Gastroesophageal sphincter (tissue), 4 donors: Measurements from ENCODE around the gene HCFC1R1. TPM values are rescaled to one million over a fixed set of nuclear protein-coding genes. Genes with fewer than 3 reads are reported as not detected.
"Not testable (repeated sequence)": the region's sequence is repeated elsewhere in the genome, so short reads cannot be mapped to it uniquely, and the experiment has no call there.

ENCODE experiments used
- ATAC-seq: fragments of 150-250 bp; one replicate; pipeline ENCODE4 v1.9.1; 2016; ENCODE audit warnings: mild to moderate bottlenecking, moderate library complexity
- H3K27ac ChIP-seq, 4 donors: fragments of 200-600 bp; sonication (generic) in 3 of 4; 1 replicate in 3 of 4; 2 replicates in 1 of 4; pipeline ENCODE4 v1.5.1; 2016 to 2019
- H3K27me3 ChIP-seq: fragments of 200-600 bp; sonication (generic); one replicate; pipeline ENCODE4 v1.5.1; 2019
- H3K36me3 ChIP-seq, 2 donors: fragments of 200-600 bp; sonication (generic); one replicate each; pipeline ENCODE4 v1.5.1; 2019; ENCODE audit warnings: control low read depth in 1 of 2
- H3K4me1 ChIP-seq, 3 donors: fragments of 200-600 bp; sonication (generic); 1 replicate in 2 of 3; 2 replicates in 1 of 3; pipeline ENCODE4 v1.5.1; 2016 to 2019; ENCODE audit warnings: control low read depth in 2 of 3
- H3K4me3 ChIP-seq, 2 donors: fragments of 200-600 bp; sonication (generic); one replicate each; pipeline ENCODE4 v1.5.1; 2019; ENCODE audit warnings: mild to moderate bottlenecking in 1 of 2, moderate library complexity in 1 of 2
- H3K9me3 ChIP-seq, 3 donors: fragments of 200-600 bp; sonication (generic); one replicate each; pipeline ENCODE4 v1.5.1; 2017 to 2019; ENCODE audit warnings: control low read depth in 2 of 3
- EP300 ChIP-seq: sonication (generic); formaldehyde crosslinking; IDR thresholded peaks from one replicate; pipeline ENCODE4 v1.6.1; 2017; ENCODE audit warnings: antibody characterized with exemption, mild to moderate bottlenecking
- POLR2A ChIP-seq, 2 donors: fragments of 450-650 bp; IDR thresholded peaks; one replicate each; pipeline ENCODE4 v1.6.1; 2017; ENCODE audit warnings: antibody characterized with exemption in 2 of 2, mild to moderate bottlenecking in 2 of 2, moderate library complexity in 1 of 2
- POLR2AphosphoS5 ChIP-seq: sonication (generic); formaldehyde crosslinking; IDR thresholded peaks from one replicate; pipeline ENCODE4 v1.6.1; 2017; ENCODE audit warnings: antibody characterized with exemption
- WGBS, 2 donors: methylation state at CpG; one replicate each; pipeline ENCODE4 v1.1.5; 2018; ENCODE audit warnings: low coverage in 1 of 2; 5-methylcytosine and 5-hydroxymethylcytosine counted together
- total RNA-seq, 4 donors: library from RNA; depleted of rRNA; stranded (reverse); fragments of >200 nt; gene quantifications; one replicate each; pipeline ENCODE4 v1.1.0, GENCODE V29; 2016
- TF ChIP-seq, protein P1 (sequence below), 4 experiments: fragments of 200-600 bp in 2 of 4; fragments of 450-650 bp in 2 of 4; sonication (generic) in 1 of 4; IDR thresholded peaks; one replicate each; pipeline ENCODE4 v1.5.1; 2017 to 2019; ENCODE audit warnings: antibody characterized with exemption in 4 of 4, mild to moderate bottlenecking in 2 of 4, moderate library complexity in 2 of 4

HCFC1R1 gene
- 10 to 100 TPM; 20.1 to 94.9 (median 40.5) TPM for total RNA-seq

- peak within 1 kb of the TSS; percentile 93 to 97 (median 96) for H3K27ac ChIP-seq
- H3K4me1 ChIP-seq = peaks cover 0 to 72% (median 33%) of the 10 kb centered on the region in 3 donors
- no peaks in the 10 kb centered on the region for H3K9me3 ChIP-seq
- ATAC-seq = peak; percentile 85
- peaks cover 12% of the 10 kb centered on the region for H3K27me3 ChIP-seq
- peak within 1 kb of the TSS; percentile 60 to 81 for H3K4me3 ChIP-seq
- WGBS, 2 donors = 20% methylated on average over 1 of the region's 69 CpGs; no CpG with 5 or more reads in 1 of the 2 donors
- peaks cover 0 to 22% of the 10 kb centered on the region in 2 donors for H3K36me3 ChIP-seq
- TF ChIP-seq, protein P1, sequence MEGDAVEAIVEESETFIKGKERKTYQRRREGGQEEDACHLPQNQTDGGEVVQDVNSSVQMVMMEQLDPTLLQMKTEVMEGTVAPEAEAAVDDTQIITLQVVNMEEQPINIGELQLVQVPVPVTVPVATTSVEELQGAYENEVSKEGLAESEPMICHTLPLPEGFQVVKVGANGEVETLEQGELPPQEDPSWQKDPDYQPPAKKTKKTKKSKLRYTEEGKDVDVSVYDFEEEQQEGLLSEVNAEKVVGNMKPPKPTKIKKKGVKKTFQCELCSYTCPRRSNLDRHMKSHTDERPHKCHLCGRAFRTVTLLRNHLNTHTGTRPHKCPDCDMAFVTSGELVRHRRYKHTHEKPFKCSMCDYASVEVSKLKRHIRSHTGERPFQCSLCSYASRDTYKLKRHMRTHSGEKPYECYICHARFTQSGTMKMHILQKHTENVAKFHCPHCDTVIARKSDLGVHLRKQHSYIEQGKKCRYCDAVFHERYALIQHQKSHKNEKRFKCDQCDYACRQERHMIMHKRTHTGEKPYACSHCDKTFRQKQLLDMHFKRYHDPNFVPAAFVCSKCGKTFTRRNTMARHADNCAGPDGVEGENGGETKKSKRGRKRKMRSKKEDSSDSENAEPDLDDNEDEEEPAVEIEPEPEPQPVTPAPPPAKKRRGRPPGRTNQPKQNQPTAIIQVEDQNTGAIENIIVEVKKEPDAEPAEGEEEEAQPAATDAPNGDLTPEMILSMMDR (IDR thresholded peaks at IDR 0.05) = no peak
- TF ChIP-seq POLR2A (IDR thresholded peaks at IDR 0.05) (peak; percentile 64 to 68), EP300 (no peak), POLR2AphosphoS5 (peak; percentile 72)
Observed at GRCh38 chr16:3023669-3024478, at the start of gene HCFC1R1, which contains the start of gene THOC6. Gene HCFC1R1, minus strand, starts transcription at chr16:3023942. Its CDS starts 1 bp downstream, at chr16:3023941. Gene THOC6, plus strand, starts transcription at chr16:3024035. Its CDS starts 292 bp downstream, at chr16:3024327.

- TF ChIP-seq POLR2AphosphoS5 (no peak), POLR2A (IDR thresholded peaks at IDR 0.05) (no peak), EP300 (no peak)
- TF ChIP-seq, protein P1 (IDR thresholded peaks at IDR 0.05) = no peak
- Histone ChIP-seq H3K9me3 (no peaks in the 10 kb centered on the region), H3K36me3 (no peaks in the 10 kb centered on the region), H3K27me3 (peaks cover 9% of the 10 kb centered on the region), H3K27ac (no peak overlapping the region), H3K4me1 (no peaks in the 10 kb centered on the region), H3K4me3 (no peak overlapping the region)
- ATAC-seq = no peak
- 88 to 97% methylated on average over 5 to 7 of the region's 7 CpGs for WGBS, 2 donors
Observed at GRCh38 chr16:3073448-3073847, 49.7 kb upstream of the HCFC1R1 start.

- not testable (repeated sequence) for H3K27ac ChIP-seq, ATAC-seq, H3K9me3 ChIP-seq, H3K27me3 ChIP-seq, H3K4me1 ChIP-seq, H3K4me3 ChIP-seq, H3K36me3 ChIP-seq
- WGBS, 2 donors = 60% methylated on average over 2 of the region's 18 CpGs; no CpG with 5 or more reads in 1 of the 2 donors
Observed at GRCh38 chr16:3072576-3073263, 49.0 kb upstream of the HCFC1R1 start.

GRCh38 chr16:3072148-3072547, 48.4 kb upstream of the HCFC1R1 start:
- H3K4me1 ChIP-seq, H3K4me3 ChIP-seq, H3K27me3 ChIP-seq, H3K9me3 ChIP-seq, H3K36me3 ChIP-seq, ATAC-seq, H3K27ac ChIP-seq: not testable (repeated sequence)
- WGBS, 2 donors = no CpG with 5 or more reads among the region's 4 CpGs

- TF ChIP-seq POLR2A (IDR thresholded peaks at IDR 0.05) = no peak
- no peak for TF ChIP-seq EP300
- TF ChIP-seq POLR2AphosphoS5 = no peak
- TF ChIP-seq, protein P1 (IDR thresholded peaks at IDR 0.05) = no peak
- 68 to 92% methylated on average over 6 to 7 of the region's 7 CpGs for WGBS, 2 donors
- Histone ChIP-seq H3K9me3 (no peaks in the 10 kb centered on the region), H3K4me1 (no peaks in the 10 kb centered on the region), H3K27me3 (peaks cover 9% of the 10 kb centered on the region), H3K4me3 (no peak overlapping the region), H3K36me3 (no peaks in the 10 kb centered on the region), H3K27ac (no peak overlapping the region)
- ATAC-seq = no peak
Observed at GRCh38 chr16:3071655-3072054, 47.9 kb upstream of the HCFC1R1 start.
